BJ (cell line): ENCODE results near the gene CYB5R4. TPM values are rescaled to one million over a fixed set of nuclear protein-coding genes. Genes with fewer than 3 reads are reported as not detected.

Experiments used
- CTCF ChIA-PET: fragments of 350-600 bp; formaldehyde crosslinking; extraction: SDS; loops from one replicate; lab custom pipeline; 2021; ENCODE audit warnings: antibody characterized with exemption, inconsistent platforms; lab: Yijun Ruan, JAX
- POLR2A ChIA-PET: fragments of 300-600 bp; sonication (Branson Sonifier 250); formaldehyde crosslinking; extraction: SDS; loops from one replicate; lab custom pipeline; 2021; ENCODE audit warnings: antibody characterized with exemption; lab: Charles Lee
- DNase-seq: peaks from one replicate; pipeline ENCODE4 v3.0.0-alpha.2; 2011; ENCODE audit warnings: low read depth
- H3K27me3 ChIP-seq: 2 replicates; pipeline ENCODE4 v1.6.0; 2011; ENCODE audit warnings: low read length; ENCODE audit not compliant: control insufficient read depth, insufficient read depth
- H3K36me3 ChIP-seq: 2 replicates; pipeline ENCODE4 v1.5.1; 2011; ENCODE audit warnings: low read length; ENCODE audit not compliant: control insufficient read depth, insufficient read depth
- H3K4me3 ChIP-seq: 2 replicates; pipeline ENCODE4 v1.5.1; 2011; ENCODE audit warnings: low read depth, mild to moderate bottlenecking, control low read depth, low read length
- CTCF ChIP-seq: IDR thresholded peaks from 2 replicates; pipeline ENCODE4 v1.5.1; 2011; ENCODE audit warnings: low read depth, mild to moderate bottlenecking, control low read depth, inconsistent platforms, low read length, moderate library complexity; ENCODE audit not compliant: insufficient read depth
- polyA plus RNA-seq: library from polyadenylated mRNA; depleted of rRNA; stranded (reverse); fragments of >200 nt; gene quantifications from 2 replicates; pipeline ENCODE4 v1.2.3, GENCODE V29; 2011

CYB5R4 gene
- polyA plus RNA-seq, 1 experiment, result 2.7 TPM

DNA sequence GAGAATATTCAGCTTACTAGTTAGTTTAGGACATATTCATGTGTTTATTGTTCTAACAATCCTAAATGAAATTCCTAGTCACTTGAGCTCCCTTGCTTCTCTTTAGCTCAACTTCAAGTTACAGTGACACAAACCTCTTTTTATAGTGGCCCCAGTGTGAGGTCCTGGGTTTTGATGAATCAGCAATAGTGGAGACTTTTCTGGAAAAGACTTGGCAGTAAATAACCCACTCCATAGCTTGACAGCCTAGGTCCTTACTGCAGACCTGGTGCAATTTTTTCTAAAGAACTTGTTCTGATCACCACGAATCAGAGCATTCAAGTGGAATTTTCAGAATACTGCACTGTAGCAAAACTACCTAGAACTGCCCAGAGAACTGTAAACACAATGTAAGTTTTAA is 13.2 kb upstream of the CYB5R4 start:
- ChIA-PET CTCF (interaction anchor here (0.6 kb wide), 1 partner anchor 1051 kb away, joined by 3 read pairs; no protein-coding TSS in a partner anchor), POLR2A (no interaction called here)
- Histone ChIP-seq H3K27me3 (no peaks in the 10 kb centered on the region), H3K4me3 (no peak overlapping the region), H3K36me3 (no peaks in the 10 kb centered on the region)
- no peak for DNase-seq
- no peak for TF ChIP-seq CTCF

DNA sequence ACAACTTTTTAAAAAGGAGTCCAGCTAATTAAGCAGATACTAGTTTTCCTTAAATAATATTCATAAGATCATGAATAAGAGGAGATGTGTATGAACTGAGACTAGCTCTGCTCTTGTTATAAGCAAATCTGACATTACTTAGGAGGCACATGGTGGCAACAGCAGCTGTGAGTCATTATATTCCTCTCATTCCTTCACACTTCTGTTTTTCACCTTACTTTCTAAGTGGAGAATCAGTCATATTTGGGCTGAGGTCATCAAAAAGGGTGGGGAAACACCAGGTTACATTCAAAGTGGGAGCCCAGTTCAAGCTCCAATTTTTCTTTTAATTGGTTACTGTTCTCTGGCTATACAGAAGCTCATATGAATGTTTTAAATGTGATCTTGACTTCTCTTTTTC is 12.3 kb upstream of the CYB5R4 start:
- ChIA-PET CTCF (no interaction called here), POLR2A (no interaction called here)
- TF ChIP-seq CTCF, result no peak
- DNase-seq, result no peak
- Histone ChIP-seq H3K36me3 (no peaks in the 10 kb centered on the region), H3K4me3 (no peak overlapping the region), H3K27me3 (peaks cover 2% of the 10 kb centered on the region; the same call in 1 of the 2 replicates)

DNA sequence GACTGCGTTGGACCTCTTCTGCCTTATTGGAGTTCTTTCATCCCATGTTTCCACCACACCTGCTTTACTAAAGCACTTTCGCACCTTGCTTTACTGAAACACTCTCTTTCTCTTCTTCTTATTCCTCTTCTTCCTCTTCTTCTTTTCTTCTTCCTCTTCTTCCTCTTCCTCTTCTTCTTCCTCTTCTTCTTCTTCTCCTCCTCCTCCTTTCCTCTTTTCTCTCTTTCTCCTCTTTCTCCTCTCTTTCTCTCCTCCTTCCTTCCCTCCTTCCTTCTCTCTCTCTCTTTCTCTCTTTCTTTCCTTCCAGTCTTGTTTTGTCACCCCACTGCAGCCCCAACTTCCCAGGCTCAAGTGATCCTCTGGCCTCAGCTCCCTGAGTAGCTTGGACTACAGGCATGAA is 10.4 kb upstream of the CYB5R4 start:
- DNase-seq, result no peak
- no peak for TF ChIP-seq CTCF
- Histone ChIP-seq H3K36me3 (no peaks in the 10 kb centered on the region), H3K27me3 (peaks cover 15% of the 10 kb centered on the region), H3K4me3 (no peak overlapping the region)
- CTCF ChIA-PET, result no interaction called here
- POLR2A ChIA-PET, result no interaction called here

DNA sequence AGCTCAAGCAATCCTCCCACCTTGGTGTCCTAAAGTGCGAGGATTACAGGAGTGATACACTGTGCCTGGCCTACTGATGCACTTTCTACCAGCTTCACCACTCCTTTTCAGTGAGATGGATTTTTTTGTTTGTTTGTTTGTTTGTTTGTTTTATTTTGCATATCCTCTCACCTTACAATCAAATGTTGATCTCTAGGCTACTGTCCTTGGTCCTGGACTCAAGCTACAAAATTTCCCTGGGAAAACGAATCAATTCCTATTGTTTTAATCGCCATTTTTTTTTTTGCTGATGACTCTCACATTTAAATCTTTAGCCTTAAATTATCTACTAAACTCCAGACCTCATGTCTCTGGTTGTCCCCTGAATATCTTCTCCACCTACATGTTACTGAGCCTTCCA is 9.9 kb upstream of the CYB5R4 start:
- ChIA-PET CTCF (no interaction called here), POLR2A (no interaction called here)
- H3K27me3 ChIP-seq, result peaks cover 15% of the 10 kb centered on the region
- DNase-seq, result no peak
- TF ChIP-seq CTCF, result no peak
- H3K4me3 ChIP-seq, result no peak overlapping the region
- no peaks in the 10 kb centered on the region for H3K36me3 ChIP-seq

DNA sequence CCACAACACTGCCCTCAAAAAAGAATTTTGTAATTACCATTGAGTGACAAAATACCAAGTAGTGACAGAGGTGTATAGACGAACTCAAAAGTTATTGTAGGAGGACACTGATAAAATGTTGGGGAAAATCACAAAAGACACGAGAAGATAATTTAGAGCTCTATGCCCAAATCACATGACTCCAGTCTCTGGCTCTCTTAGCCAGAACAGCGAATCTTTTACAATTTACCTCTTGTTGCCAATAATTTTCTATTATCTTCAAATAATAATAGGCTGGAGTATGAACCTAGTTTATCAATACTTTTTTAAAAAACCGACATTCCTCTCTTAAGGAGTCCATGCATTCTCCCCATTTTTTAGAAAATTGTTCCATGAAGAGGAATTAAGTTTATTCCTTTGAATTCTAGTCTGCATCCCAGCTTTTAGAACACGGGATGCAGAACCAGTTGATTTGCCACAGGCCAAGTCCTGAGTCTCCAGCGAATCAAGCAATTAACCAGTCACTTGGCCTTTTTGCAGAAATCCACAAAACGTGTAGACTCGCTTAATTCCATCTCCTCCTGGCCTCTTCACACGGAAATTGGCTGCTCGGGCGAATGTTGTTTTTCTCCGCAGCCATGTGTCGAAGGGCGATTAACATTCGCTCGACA is 6.8 kb upstream of the CYB5R4 start:
- ChIA-PET POLR2A (no interaction called here), CTCF (no interaction called here)
- Histone ChIP-seq H3K36me3 (no peaks in the 10 kb centered on the region), H3K4me3 (peak overlapping the region; percentile 31), H3K27me3 (peaks cover 15% of the 10 kb centered on the region)
- TF ChIP-seq CTCF, result no peak
- DNase-seq, result no peak
